Mesenteric fat pad (tissue), 1 donor: ENCODE measurements around the gene CAMK1. TPM values are rescaled to one million over a fixed set of nuclear protein-coding genes. Genes with fewer than 3 reads are reported as not detected.

ENCODE experiments used
- DNase-seq: peaks from one replicate; pipeline ENCODE4 v3.0.0-alpha.2; 2020; ENCODE audit warnings: low spot score
- total RNA-seq: library from RNA; stranded (reverse); fragmentation: NEBNext Ultra II Directional; extraction: Animal tissue kit (Norgen Biotek cat#: 25700); gene quantifications from one replicate; pipeline ENCODE4 v1.2.1, GENCODE V29; 2021
- donor health status: DM: yes; HTN: yes; CAD: no.

Gene CAMK1
- total RNA-seq, 1 donor from 2014 or later = 98.6 TPM

DNA sequence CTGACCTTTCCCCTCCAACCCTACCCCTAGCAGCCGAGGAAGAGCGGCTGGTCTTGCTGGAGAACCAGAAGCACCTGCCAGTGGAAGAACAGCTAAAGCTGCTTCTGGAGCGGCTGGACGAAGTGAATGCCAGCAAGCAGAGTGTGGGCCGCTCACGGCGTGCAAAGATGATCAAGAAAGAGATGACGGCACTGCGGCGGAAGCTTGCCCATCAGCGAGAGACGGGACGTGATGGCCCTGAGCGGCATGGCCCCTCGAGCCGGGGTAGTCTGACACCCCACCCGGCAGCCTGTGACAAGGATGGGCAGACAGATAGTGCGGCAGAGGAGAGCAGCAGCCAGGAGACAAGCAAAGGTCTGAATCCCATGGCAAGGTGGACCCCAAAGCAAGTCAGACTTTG, 26.2 kb downstream of the CAMK1 start:
- no peak for DNase-seq

- DNase-seq = no peak
Observed at GRCh38 chr3:9742560-9742959, 27.2 kb downstream of the CAMK1 start.

DNA sequence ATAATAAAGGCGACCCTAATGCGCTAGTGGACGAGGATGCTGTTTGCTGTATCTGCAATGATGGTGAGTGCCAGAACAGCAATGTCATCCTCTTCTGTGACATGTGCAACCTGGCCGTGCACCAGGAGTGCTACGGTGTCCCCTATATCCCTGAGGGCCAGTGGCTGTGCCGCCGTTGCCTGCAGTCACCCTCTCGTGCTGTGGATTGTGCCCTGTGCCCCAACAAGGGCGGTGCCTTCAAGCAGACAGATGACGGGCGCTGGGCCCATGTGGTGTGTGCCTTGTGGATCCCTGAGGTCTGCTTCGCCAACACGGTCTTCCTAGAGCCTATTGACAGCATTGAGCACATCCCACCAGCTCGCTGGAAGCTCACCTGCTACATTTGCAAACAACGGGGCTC, 30.6 kb downstream of the CAMK1 start:
- no peak for DNase-seq

GRCh38 chr3:9736831-9737230, 32.9 kb downstream of the CAMK1 start:
- no peak for DNase-seq

- no peak for DNase-seq
Observed at GRCh38 chr3:9732740-9733115, 37.0 kb downstream of the CAMK1 start.

GRCh38 chr3:9732080-9732739, 37.5 kb downstream of the CAMK1 start:
- no peak for DNase-seq

DNA sequence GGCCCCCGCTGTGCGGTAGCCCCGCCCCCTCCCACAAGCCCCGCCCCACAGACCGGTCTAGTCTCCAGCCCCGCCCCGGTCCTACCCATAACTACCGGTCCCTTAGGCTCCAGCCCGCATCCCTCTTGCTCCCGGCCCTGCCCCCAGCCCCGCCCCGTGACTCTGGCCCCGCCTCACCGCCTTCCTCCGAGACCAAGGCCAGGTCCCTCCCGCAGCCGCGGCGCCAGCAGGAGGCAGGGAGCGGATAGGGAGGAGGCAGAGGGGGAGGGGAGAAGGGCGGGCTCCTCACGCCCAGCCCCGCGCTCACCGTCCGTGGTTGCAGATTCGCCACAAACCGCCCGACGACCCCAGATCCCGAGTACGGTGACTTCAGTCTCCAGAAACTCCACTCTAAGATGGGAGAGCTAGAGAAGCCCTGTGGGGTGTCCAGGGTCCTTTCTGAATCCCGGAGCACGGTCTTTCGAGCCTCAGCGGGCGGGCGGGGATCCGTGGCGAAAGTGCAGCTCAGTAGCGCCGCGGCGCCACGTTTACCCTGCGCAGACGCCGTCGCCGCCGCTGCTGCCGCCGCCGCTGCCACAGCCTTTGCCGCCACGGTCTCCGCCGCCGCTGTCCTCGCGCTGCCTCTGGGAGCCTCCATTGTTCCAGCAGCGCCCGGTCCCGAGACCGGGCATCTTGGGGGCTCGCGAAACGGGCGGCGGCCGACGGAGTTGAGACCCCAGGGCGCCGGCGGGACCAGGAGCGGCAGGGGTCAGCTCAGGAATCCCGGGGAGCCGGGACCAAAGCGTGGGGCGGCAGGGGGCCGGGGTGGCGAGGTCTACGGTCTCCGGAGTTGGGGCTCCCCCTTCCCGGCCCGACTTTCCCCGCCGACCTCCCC, 38.3 kb downstream of the CAMK1 start, which contains the start of gene BRPF1:
TSS of gene BRPF1 (plus strand) at position 530 of the 874 bp plus-strand sequence. CDS start 2,406 bp downstream, outside the sequence.
- peak; percentile 99 for DNase-seq

GRCh38 chr3:9730657-9731205, 39.0 kb downstream of the CAMK1 start:
- DNase-seq = no peak

- no peak for DNase-seq
Observed at GRCh38 chr3:9729419-9729818, 40.3 kb downstream of the CAMK1 start.

- DNase-seq = no peak
Observed at GRCh38 chr3:9727743-9728142, 42.0 kb downstream of the CAMK1 start.

- DNase-seq = no peak
Observed at GRCh38 chr3:9727041-9727595, 42.6 kb downstream of the CAMK1 start.

DNA sequence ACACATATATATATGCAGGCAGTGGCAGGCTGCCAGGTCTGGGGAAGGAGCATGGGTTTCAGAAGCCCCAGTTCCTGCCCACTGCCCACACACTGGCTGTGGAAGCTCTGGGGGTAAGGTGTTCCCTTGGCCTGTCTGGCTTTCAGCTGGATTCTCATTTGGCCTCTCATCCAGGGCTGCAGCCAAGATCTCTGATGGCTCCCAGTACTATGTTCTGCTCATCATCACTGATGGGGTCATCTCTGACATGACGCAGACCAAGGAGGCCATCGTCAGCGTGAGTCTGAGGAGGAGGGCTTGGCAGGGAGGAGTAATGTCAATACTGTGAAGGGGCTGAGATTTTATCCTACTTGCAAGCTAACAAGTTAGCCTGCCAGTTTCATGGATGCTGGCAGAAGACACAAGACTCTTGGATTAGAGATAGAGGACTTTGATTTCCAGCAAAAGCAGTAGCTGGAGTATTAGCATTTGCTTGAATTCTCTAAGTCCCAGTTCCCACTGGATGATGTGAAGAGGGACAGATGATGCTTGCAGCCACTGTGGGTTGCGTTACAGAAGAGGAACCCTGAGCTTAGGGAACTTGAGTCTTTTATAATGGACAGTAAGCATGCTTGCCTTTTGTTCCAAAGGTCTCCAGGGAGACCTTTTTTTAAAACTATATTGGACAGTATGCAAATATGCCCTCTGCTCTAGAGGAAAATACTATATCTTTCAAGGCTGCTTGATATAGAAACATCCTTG, 43.8 kb downstream of the CAMK1 start:
- DNase-seq = no peak

- DNase-seq = no peak
Observed at GRCh38 chr3:9721700-9722060, 48.1 kb downstream of the CAMK1 start.

DNA sequence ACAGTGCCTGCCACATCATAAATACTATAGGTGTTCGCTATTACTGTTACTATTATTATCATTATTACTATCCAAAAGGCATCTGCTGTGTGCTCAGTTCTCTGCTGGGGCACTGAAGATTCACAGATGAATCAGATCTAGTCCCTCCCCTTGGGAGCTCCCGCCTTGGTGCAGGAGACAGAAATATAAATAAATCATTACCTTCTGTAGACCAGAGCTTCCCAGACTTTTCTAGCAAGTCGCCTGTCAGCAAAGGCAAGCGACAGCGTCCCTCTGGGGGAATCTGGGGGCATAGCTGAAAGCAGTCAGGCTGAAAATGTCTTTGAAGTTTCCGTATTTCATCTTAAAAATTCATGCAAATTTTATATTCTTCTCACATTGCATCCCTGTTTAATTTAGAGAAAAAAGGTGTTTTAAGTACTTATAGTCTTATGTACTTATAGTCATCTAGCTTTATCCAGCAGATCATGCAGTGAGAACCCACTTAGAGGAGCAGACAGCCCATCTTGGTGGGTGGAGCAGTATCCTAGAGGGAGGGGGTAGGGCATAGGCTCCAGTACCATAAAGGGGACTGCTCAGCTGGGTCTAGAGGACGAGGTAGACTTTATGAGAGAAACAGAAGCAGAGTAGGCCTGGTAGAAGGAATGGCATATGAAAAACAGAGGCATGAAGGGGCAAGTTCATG, 48.6 kb downstream of the CAMK1 start:
- DNase-seq = no peak

DNA sequence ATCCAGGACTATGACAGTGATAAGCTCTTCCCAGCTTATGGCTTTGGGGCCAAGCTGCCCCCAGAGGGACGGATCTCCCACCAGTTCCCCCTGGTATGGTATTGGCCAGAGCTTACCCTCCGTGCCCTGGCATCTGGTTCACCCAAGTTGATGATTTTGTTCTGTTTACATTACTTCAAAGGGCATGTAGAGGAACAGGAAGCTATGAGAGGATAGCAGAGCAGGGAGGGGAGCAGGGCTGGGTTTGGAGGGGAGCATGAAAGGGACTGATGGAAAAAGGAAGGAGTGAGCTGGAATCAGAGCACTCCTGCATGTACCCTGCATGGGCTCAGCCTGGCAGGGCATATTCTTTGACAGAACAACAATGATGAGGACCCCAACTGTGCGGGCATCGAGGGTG, 51.6 kb downstream of the CAMK1 start:
- DNase-seq = no peak

GRCh38 chr3:9717563-9717962, 52.2 kb downstream of the CAMK1 start:
- DNase-seq = no peak

GRCh38 chr3:9716801-9717555, 52.8 kb downstream of the CAMK1 start:
- no peak for DNase-seq

GRCh38 chr3:9715764-9716437, 53.8 kb downstream of the CAMK1 start:
- no peak for DNase-seq

GRCh38 chr3:9715136-9715535, 54.6 kb downstream of the CAMK1 start:
- no peak for DNase-seq
